MM.1S (cell line): ENCODE results near the gene UGT1A5.

Experiments used
- CTCF ChIP-seq: fragments of 300-600 bp; sonication (generic); IDR thresholded peaks from 2 replicates; pipeline ENCODE4 v1.5.1; 2016; ENCODE audit warnings: antibody characterized with exemption, low read length, mixed read lengths
- EZH2 ChIP-seq: fragments of 300-600 bp; sonication (generic); optimal IDR thresholded peaks from 2 replicates; pipeline ENCODE3; 2017; ENCODE audit warnings: low read depth, mild to moderate bottlenecking, antibody characterized with exemption, low read length, mixed read lengths
- EZH2phosphoT487 ChIP-seq: fragments of 300-600 bp; sonication (generic); IDR thresholded peaks from 2 replicates; pipeline ENCODE4 v1.6.1; 2018; ENCODE audit warnings: antibody characterized with exemption, low read length

DNA sequence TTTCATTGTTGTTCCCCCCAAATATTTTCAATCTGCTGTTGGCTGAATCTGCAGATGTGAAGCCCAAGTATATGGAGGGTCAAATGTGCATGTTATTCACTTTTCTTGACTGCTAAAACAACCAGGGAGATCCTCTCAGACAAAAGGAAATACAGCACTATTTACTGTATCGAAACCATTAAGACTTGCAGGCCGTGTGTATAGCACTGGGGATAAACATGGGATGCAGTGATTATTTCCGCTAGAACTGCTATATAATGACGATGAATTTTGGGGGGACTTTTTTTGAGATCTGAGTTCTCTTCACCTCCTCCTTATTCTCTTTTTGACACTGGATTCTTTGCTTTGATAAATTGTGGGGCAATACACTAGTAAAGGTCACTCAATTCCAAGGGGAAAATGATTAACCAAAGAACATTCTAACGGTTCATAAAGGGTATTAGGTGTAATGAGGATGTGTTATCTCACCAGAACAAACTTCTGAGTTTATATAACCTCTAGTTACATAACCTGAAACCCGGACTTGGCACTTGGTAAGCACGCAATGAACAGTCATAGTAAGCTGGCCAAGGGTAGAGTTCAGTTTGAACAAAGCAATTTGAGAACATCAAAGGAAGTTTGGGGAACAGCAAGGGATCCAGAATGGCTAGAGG lies 43.8 kb downstream of the UGT1A5 start:
- no peak for TF ChIP-seq CTCF
- TF ChIP-seq EZH2: no peak
- no peak for TF ChIP-seq EZH2phosphoT487
